Fibroblast of lung (primary cell): ENCODE measurements around the gene PPID.

Source experiments
- CTCF ChIP-seq, 2 donors: IDR thresholded peaks in 1 of 2; conservative IDR thresholded peaks in 1 of 2; 1 replicate in 1 of 2; 2 replicates in 1 of 2; pipeline ENCODE4 v1.5.1; 2011 to 2012; ENCODE audit warnings: low read length in 2 of 2, control low read depth in 1 of 2, inconsistent platforms in 1 of 2, low read depth in 1 of 2, mild to moderate bottlenecking in 1 of 2
- EZH2 ChIP-seq: IDR thresholded peaks from 2 replicates; pipeline ENCODE4 v1.5.1; 2012; ENCODE audit warnings: low read length, control low read depth, mild to moderate bottlenecking; ENCODE audit errors: missing control alignments

GRCh38 chr4:158688813-158689212 lies 34.4 kb downstream of the PPID start:
- no peak for TF ChIP-seq CTCF (conservative IDR thresholded peaks at IDR 0.05 in 1 of 2, IDR thresholded peaks at IDR 0.05 in 1 of 2; ENCODE audit: low read depth in 1 of 2, low read length in 2 of 2)
- no peak for TF ChIP-seq EZH2
